ENCODE results near the gene AMOTL2.

GRCh38 chr3:134314588-134315285 is 59.5 kb downstream of the AMOTL2 start:
- TF ChIP-seq CTCF (IDR thresholded peaks at IDR 0.05 in 2 of 3, conservative IDR thresholded peaks at IDR 0.05 in 1 of 3; ENCODE audit: control insufficient read depth in 2 of 3, extremely low read depth in 1 of 3, insufficient read depth in 1 of 3, low read depth in 3 of 3, low read length in 3 of 3) (no peak), ZNF24 (IDR thresholded peaks at IDR 0.05) (no peak)
